NCI-H1092 (cell line): ENCODE measurements around the gene OPRL1.

Experiments used
- DNase-seq: peaks from one replicate; lab custom pipeline; 2025; lab: John Stamatoyannopoulos, UW

Gene OPRL1

GRCh38 chr20:64072498-64073063, 7.3 kb upstream of the OPRL1 start:
- DNase-seq: no peak

- DNase-seq: no peak
These were observed 6.3 kb upstream of the OPRL1 start for GRCh38 chr20:64073476-64074183.

- no peak for DNase-seq
These were observed 5.6 kb upstream of the OPRL1 start for GRCh38 chr20:64074184-64074789.

- no peak for DNase-seq
These were observed 4.9 kb upstream of the OPRL1 start for GRCh38 chr20:64074963-64075362.

- DNase-seq: no peak
These were observed 4.3 kb upstream of the OPRL1 start for GRCh38 chr20:64075556-64075955.

GRCh38 chr20:64076061-64076997, 3.6 kb upstream of the OPRL1 start:
- no peak for DNase-seq

- no peak for DNase-seq
These were observed 2.8 kb upstream of the OPRL1 start for GRCh38 chr20:64077094-64077493.

GRCh38 chr20:64077541-64077875, 2.4 kb upstream of the OPRL1 start:
- no peak for DNase-seq

- DNase-seq: no peak
These were observed 1.9 kb upstream of the OPRL1 start for GRCh38 chr20:64077876-64078551.

GRCh38 chr20:64078934-64079272, 979 bp upstream of the OPRL1 start:
- DNase-seq: no peak

- peak; percentile 28 for DNase-seq
These were observed 439 bp upstream of the OPRL1 start, which contains the start of gene RGS19 for GRCh38 chr20:64079273-64080012. RGS19 (minus strand) TSS chr20:64079518; CDS start chr20:64076886, 2,632 bp downstream.

GRCh38 chr20:64080813-64081623, 1.1 kb downstream of the OPRL1 start:
- no peak for DNase-seq

GRCh38 chr20:64081624-64081964, 1.7 kb downstream of the OPRL1 start:
- no peak for DNase-seq

- DNase-seq: no peak
These were observed 2.3 kb downstream of the OPRL1 start for GRCh38 chr20:64082126-64082731.

- no peak for DNase-seq
These were observed 3.0 kb downstream of the OPRL1 start for GRCh38 chr20:64082820-64083377.

GRCh38 chr20:64083378-64083803, 3.5 kb downstream of the OPRL1 start:
- peak; percentile 54 for DNase-seq

GRCh38 chr20:64083804-64084684, 4.2 kb downstream of the OPRL1 start, which contains the start of gene LKAAEAR1:
LKAAEAR1 (minus strand) TSS chr20:64084398; CDS start chr20:64084219, 179 bp downstream.
- DNase-seq: no peak

- DNase-seq: no peak
These were observed 4.8 kb downstream of the OPRL1 start for GRCh38 chr20:64084685-64085152.
